A549 (cell line): ENCODE data around the gene ANK3. TPM values are rescaled to one million over a fixed set of nuclear protein-coding genes. Genes with fewer than 3 reads are reported as not detected.

Experiments used
- ATAC-seq, 2 experiments: fragments of 200-7000 bp in 1 of 2; fragments of >200 bp in 1 of 2; cut with Nextera tagmentation in 1 of 2; cut with Tn5 transposase in 1 of 2; 3 replicates each; pipeline versions ENCODE4 v1.8.0 to v1.9.1; 2018 to 2020; ENCODE audit warnings: mild to moderate bottlenecking in 1 of 2, moderate library complexity in 1 of 2
- CTCF ChIA-PET: fragments of 300-600 bp; sonication (Branson Sonifier 250); formaldehyde crosslinking; extraction: SDS; loops from one replicate; lab custom pipeline; 2021; ENCODE audit warnings: antibody characterized with exemption, inconsistent platforms; lab: Yijun Ruan, JAX
- POLR2A ChIA-PET: fragments of 350-600 bp; formaldehyde crosslinking; extraction: SDS; loops from one replicate; lab custom pipeline; 2021; ENCODE audit warnings: antibody characterized with exemption, inconsistent platforms; lab: Yijun Ruan, JAX
- DNase-seq, 2 experiments: peaks; one replicate each; pipeline versions ENCODE4 v3.0.0 to v3.0.0-alpha.2; 2011 to 2016; ENCODE audit warnings: low read depth in 1 of 2, low spot score in 1 of 2
- FAIRE-seq: peaks from 2 replicates; lab custom pipeline; 2011; peaks lifted over from hg19 to GRCh38; lab: Jason Lieb, UNC
- H3K27ac ChIP-seq, 2 experiments: fragments of >200 bp; sonication (Bioruptor Twin); formaldehyde crosslinking; 3 replicates each; pipeline ENCODE4 v1.5.1; 2016 to 2017
- H3K4me1 ChIP-seq: fragments of >200 bp; sonication (Bioruptor Twin); formaldehyde crosslinking; 3 replicates; pipeline ENCODE4 v1.6.1; 2016
- H3K4me2 ChIP-seq: fragments of >200 bp; sonication (Bioruptor Twin); formaldehyde crosslinking; 3 replicates; pipeline ENCODE4 v1.6.1; 2016
- H3K4me3 ChIP-seq: fragments of >200 bp; sonication (Bioruptor Twin); formaldehyde crosslinking; 3 replicates; pipeline ENCODE4 v1.5.1; 2016
- H3K9me3 ChIP-seq: fragments of >200 bp; sonication (Bioruptor Twin); formaldehyde crosslinking; 3 replicates; pipeline ENCODE4 v1.6.1; 2016
- ATOH8 ChIP-seq: fragments of 250-450 bp; sonication (Bioruptor Pico); IDR thresholded peaks from 2 replicates; pipeline ENCODE4 v1.5.0; 2020; ENCODE audit warnings: low read depth, mild to moderate bottlenecking, moderate library complexity
- BHLHE40 ChIP-seq: IDR thresholded peaks from 2 replicates; pipeline ENCODE4 v1.6.1; 2012; ENCODE audit warnings: low read depth, low read length, inconsistent platforms
- CHD4 ChIP-seq: fragments of 200-600 bp; sonication (generic); IDR thresholded peaks from 2 replicates; pipeline ENCODE4 v1.6.1; 2016; ENCODE audit warnings: antibody characterized with exemption, mild to moderate bottlenecking, borderline replicate concordance
- E2F6 ChIP-seq: IDR thresholded peaks from 2 replicates; pipeline ENCODE4 v1.6.1; 2012; ENCODE audit warnings: low read depth, borderline replicate concordance
- ESRRA ChIP-seq: fragments of 150-350 bp; IDR thresholded peaks from 2 replicates; pipeline ENCODE4 v1.6.1; 2014; ENCODE audit warnings: mild to moderate bottlenecking, low read length, borderline replicate concordance
- FOXS1 ChIP-seq: fragments of 250-450 bp; sonication (Bioruptor Pico); IDR thresholded peaks from 2 replicates; pipeline ENCODE4 v1.5.0; 2020; ENCODE audit warnings: mild to moderate bottlenecking, moderate library complexity
- GATA3 ChIP-seq: IDR thresholded peaks from 2 replicates; pipeline ENCODE4 v1.6.1; 2012; ENCODE audit warnings: borderline replicate concordance
- HDAC2 ChIP-seq: fragments of 200-600 bp; sonication (generic); IDR thresholded peaks from 2 replicates; pipeline ENCODE4 v1.6.1; 2016
- JUN ChIP-seq, 2 experiments: fragments of >200 bp; sonication (Bioruptor Twin); formaldehyde crosslinking; IDR thresholded peaks; 2 replicates in 1 of 2; 3 replicates in 1 of 2; pipeline ENCODE4 v1.6.1; 2016 to 2017
- JUNB ChIP-seq: fragments of >200 bp; sonication (Bioruptor Twin); formaldehyde crosslinking; IDR thresholded peaks from 2 replicates; pipeline ENCODE4 v1.6.1; 2016
- KDM1A ChIP-seq: fragments of 200-600 bp; sonication (generic); IDR thresholded peaks from 2 replicates; pipeline ENCODE4 v1.6.1; 2016; ENCODE audit warnings: low read depth, mild to moderate bottlenecking
- MAFK ChIP-seq: fragments of 450-650 bp; IDR thresholded peaks from 2 replicates; pipeline ENCODE4 v1.6.1; 2014; ENCODE audit not compliant: partially characterized antibody
- MAZ ChIP-seq: fragments of 150-350 bp; IDR thresholded peaks from 2 replicates; pipeline ENCODE4 v1.6.1; 2014; ENCODE audit warnings: antibody characterized with exemption, low read depth, low read length, borderline replicate concordance
- MYC ChIP-seq: IDR thresholded peaks from 2 replicates; pipeline ENCODE4 v1.6.1; 2012; ENCODE audit warnings: mild to moderate bottlenecking, inconsistent platforms, low read length, improper control_type of control experiment, borderline replicate concordance
- NR3C1 ChIP-seq: fragments of >200 bp; sonication (Bioruptor Twin); formaldehyde crosslinking; IDR thresholded peaks from 3 replicates; pipeline ENCODE4 v1.6.1; 2017
- POLR2A ChIP-seq: IDR thresholded peaks from 2 replicates; pipeline ENCODE4 v1.6.1; 2012; ENCODE audit warnings: mild to moderate bottlenecking, low read length
- RARB ChIP-seq: fragments of 250-450 bp; sonication (Bioruptor Pico); IDR thresholded peaks from 2 replicates; pipeline ENCODE4 v1.8.0; 2021; ENCODE audit warnings: mild to moderate bottlenecking, moderate library complexity
- RCOR1 ChIP-seq: fragments of 150-350 bp; IDR thresholded peaks from 2 replicates; pipeline ENCODE4 v1.6.1; 2014; ENCODE audit warnings: antibody characterized with exemption, low read length, low read depth
- REST ChIP-seq: fragments of 200-600 bp; sonication (generic); IDR thresholded peaks from 2 replicates; pipeline ENCODE4 v1.6.1; 2016; ENCODE audit warnings: antibody characterized with exemption, mild to moderate bottlenecking, moderate library complexity
- RFX5 ChIP-seq: fragments of 450-650 bp; IDR thresholded peaks from 2 replicates; pipeline ENCODE4 v1.7.1; 2014; ENCODE audit warnings: antibody characterized with exemption, mild to moderate bottlenecking, moderate library complexity
- RNF2 ChIP-seq: fragments of 200-600 bp; sonication (generic); IDR thresholded peaks from 2 replicates; pipeline ENCODE4 v1.6.1; 2016; ENCODE audit warnings: low read depth, mild to moderate bottlenecking, antibody characterized with exemption, moderate library complexity, borderline replicate concordance
- SREBF2 ChIP-seq: fragments of 450-650 bp; IDR thresholded peaks from 2 replicates; pipeline ENCODE4 v1.6.1; 2014; ENCODE audit warnings: mild to moderate bottlenecking, moderate library complexity
- TP53 ChIP-seq: fragments of 250-450 bp; sonication (Bioruptor Pico); IDR thresholded peaks from 2 replicates; pipeline ENCODE4 v1.5.0; 2021; ENCODE audit warnings: mild to moderate bottlenecking, moderate library complexity
- USF2 ChIP-seq: fragments of 450-650 bp; IDR thresholded peaks from 2 replicates; pipeline ENCODE4 v1.6.1; 2014; ENCODE audit warnings: antibody characterized with exemption
- ZC3H11A ChIP-seq: fragments of 450-650 bp; IDR thresholded peaks from 2 replicates; pipeline ENCODE4 v1.6.1; 2014; ENCODE audit warnings: antibody characterized with exemption, mild to moderate bottlenecking
- ZFP36 ChIP-seq: fragments of 450-650 bp; IDR thresholded peaks from 2 replicates; pipeline ENCODE4 v1.6.1; 2014; ENCODE audit warnings: borderline replicate concordance; ENCODE audit not compliant: partially characterized antibody
- ZSCAN20 ChIP-seq: fragments of 250-450 bp; sonication (Bioruptor Pico); IDR thresholded peaks from 2 replicates; pipeline ENCODE4 v1.8.0; 2022; ENCODE audit warnings: mild to moderate bottlenecking, moderate library complexity
- WGBS: methylation state at CpG from one replicate; pipeline ENCODE4 v1.1.6; 2017; ENCODE audit errors: missing lambda C conversion rate; 5-methylcytosine and 5-hydroxymethylcytosine counted together
- polyA plus RNA-seq, 4 experiments: library from polyadenylated mRNA; depleted of rRNA in 3 of 4; stranded (reverse); fragments of >200 nt; fragmentation: RNase III in 1 of 4; extraction: RNeasy Plus Mini Kit Qiagen cat#74134 plus additional on column Dnase treatment in 1 of 4; gene quantifications; 2 replicates in 3 of 4; 3 replicates in 1 of 4; pipeline ENCODE4 v1.2.3, GENCODE V29; 2011 to 2017
- TF ChIP-seq, protein P1 (sequence below): IDR thresholded peaks from 2 replicates; pipeline ENCODE4 v1.6.1; 2012

ANK3 gene
- polyA plus RNA-seq, 2 of the 4 experiments (the other 2 are of a cell fraction), result 0.56 to 5.4 TPM

DNA sequence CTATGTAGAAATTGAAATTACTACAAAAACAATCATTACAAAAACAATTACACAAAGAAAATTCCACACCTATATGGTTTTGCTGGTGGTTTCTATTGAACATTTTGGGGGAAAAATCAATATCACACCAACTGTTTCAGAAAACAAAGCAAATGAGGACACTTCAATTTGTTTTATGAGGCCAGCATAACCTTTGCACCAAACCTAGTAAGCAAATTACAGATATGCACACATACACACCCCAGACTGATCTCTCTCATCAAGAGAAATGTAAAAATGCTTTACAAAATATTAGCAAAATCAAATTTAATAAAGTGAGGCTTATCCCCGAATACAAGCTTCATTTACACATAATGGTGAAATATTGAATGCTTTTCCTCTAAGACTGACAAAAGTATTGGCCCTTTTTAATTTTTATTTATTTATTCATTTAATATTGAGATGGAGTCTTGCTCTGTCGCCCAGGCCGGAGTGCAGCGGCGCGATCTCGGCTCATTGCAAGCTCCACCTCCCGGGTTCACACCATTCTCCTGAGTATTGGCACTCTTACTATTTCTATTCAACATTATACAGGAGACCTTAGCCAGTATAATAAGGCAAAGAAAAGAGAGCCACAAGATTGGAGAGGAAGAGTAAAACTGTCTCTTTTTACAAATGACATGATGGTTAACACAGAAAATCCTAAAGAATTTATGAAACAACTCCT, 13.6 kb upstream of the ANK3 start (continued):
- TF ChIP-seq REST (no peak), POLR2A (no peak), HDAC2 (no peak), SREBF2 (no peak), NR3C1 (no peak), JUNB (no peak), RNF2 (no peak)

- ATAC-seq (no peak), DNase-seq (no peak), FAIRE-seq (no peak)
- POLR2A ChIA-PET, result no interaction called here
- TF ChIP-seq KDM1A, result no peak
- no peak for TF ChIP-seq JUNB
- TF ChIP-seq JUN (IDR thresholded peaks at IDR 0.05), result no peak
- TF ChIP-seq MAFK, result no peak
- TF ChIP-seq, protein P1, sequence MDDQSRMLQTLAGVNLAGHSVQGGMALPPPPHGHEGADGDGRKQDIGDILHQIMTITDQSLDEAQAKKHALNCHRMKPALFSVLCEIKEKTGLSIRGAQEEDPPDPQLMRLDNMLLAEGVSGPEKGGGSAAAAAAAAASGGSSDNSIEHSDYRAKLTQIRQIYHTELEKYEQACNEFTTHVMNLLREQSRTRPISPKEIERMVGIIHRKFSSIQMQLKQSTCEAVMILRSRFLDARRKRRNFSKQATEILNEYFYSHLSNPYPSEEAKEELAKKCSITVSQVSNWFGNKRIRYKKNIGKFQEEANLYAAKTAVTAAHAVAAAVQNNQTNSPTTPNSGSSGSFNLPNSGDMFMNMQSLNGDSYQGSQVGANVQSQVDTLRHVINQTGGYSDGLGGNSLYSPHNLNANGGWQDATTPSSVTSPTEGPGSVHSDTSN, result no peak
- TF ChIP-seq ATOH8 (CRISPR knock-in tag), result no peak
- TF ChIP-seq RFX5, result no peak
- TF ChIP-seq ZC3H11A, result no peak
- no peak for TF ChIP-seq GATA3
- TF ChIP-seq RCOR1, result no peak
- no peak for TF ChIP-seq ZFP36
- CTCF ChIA-PET, result interaction anchor here (1.0 kb wide), 1 partner anchor 17 kb away, joined by 6 read pairs; no protein-coding TSS in a partner anchor
- Histone ChIP-seq H3K9me3 (no peaks in the 10 kb centered on the region), H3K4me2 (no peak overlapping the region), H3K4me1 (peaks cover 18% of the 10 kb centered on the region), H3K27ac (no peak overlapping the region), H3K4me3 (no peak overlapping the region)
Measured at GRCh38 chr10:60400366-60400765, 10.7 kb upstream of the ANK3 start.

- Histone ChIP-seq H3K4me2 (no peak overlapping the region), H3K9me3 (no peaks in the 10 kb centered on the region), H3K4me3 (no peak overlapping the region), H3K4me1 (peaks cover 18% of the 10 kb centered on the region), H3K27ac (no peak overlapping the region)
- 89% methylated on average over 8 of the region's 8 CpGs for WGBS
- DNase-seq (no peak), FAIRE-seq (no peak), ATAC-seq (no peak)
- POLR2A ChIA-PET, result no interaction called here
- CTCF ChIA-PET, result interaction anchor here (0.6 to 1.0 kb wide), 2 partner anchors 16 to 18 kb away, joined by 3 to 6 read pairs; no protein-coding TSS in a partner anchor
- TF ChIP-seq HDAC2 (no peak), ZSCAN20 (no peak), RFX5 (no peak), BHLHE40 (no peak), USF2 (no peak), ATOH8 (CRISPR knock-in tag) (no peak), TP53 (CRISPR knock-in tag) (no peak), ESRRA (no peak), MYC (no peak), MAZ (no peak), ZFP36 (no peak), E2F6 (no peak), JUN (IDR thresholded peaks at IDR 0.05) (no peak), CHD4 (no peak), POLR2A (no peak), RARB (no peak), FOXS1 (CRISPR knock-in tag) (no peak)
Measured at GRCh38 chr10:60399328-60399727, 9.7 kb upstream of the ANK3 start.
